Adrenal gland (tissue), 12 donors: ENCODE measurements around the gene ZNF814. TPM values are rescaled to one million over a fixed set of nuclear protein-coding genes. Genes with fewer than 3 reads are reported as not detected.

Source experiments
- DNase-seq, 7 donors: peaks; one replicate each; pipeline ENCODE4 v3.0.0-alpha.2; 2019 to 2020
- H3K27ac ChIP-seq, 5 donors: fragments of 200-600 bp; sonication (generic) in 4 of 5; 1 replicate in 3 of 5; 2 replicates in 2 of 5; pipeline versions ENCODE4 v1.5.1 to v1.8.0; 2016 to 2020; ENCODE audit warnings: mild to moderate bottlenecking in 1 of 5
- H3K27me3 ChIP-seq: fragments of 200-600 bp; 2 replicates; pipeline ENCODE4 v1.8.0; 2021
- H3K36me3 ChIP-seq, 2 donors: fragments of 200-600 bp; replicated peaks in 1 of 2; 1 replicate in 1 of 2; 2 replicates in 1 of 2; pipeline versions ENCODE4 v1.5.1 to v1.8.0; 2018 to 2022
- H3K4me1 ChIP-seq, 2 donors: fragments of 200-600 bp; replicated peaks in 1 of 2; 1 replicate in 1 of 2; 2 replicates in 1 of 2; pipeline versions ENCODE4 v1.5.1 to v1.8.0; 2018 to 2021
- H3K4me3 ChIP-seq, 4 donors: fragments of 200-600 bp; sonication (generic) in 3 of 4; one replicate each; pipeline ENCODE4 v1.5.1; 2016 to 2018
- H3K9me3 ChIP-seq, 3 donors: fragments of 200-600 bp; sonication (generic) in 1 of 3; replicated peaks in 1 of 3; 1 replicate in 2 of 3; 2 replicates in 1 of 3; pipeline versions ENCODE4 v1.5.1 to v1.8.0; 2016 to 2021
- POLR2A ChIP-seq, 2 donors: fragments of 450-650 bp; IDR thresholded peaks; one replicate each; pipeline ENCODE4 v1.6.1; 2017; ENCODE audit warnings: antibody characterized with exemption in 2 of 2, mild to moderate bottlenecking in 2 of 2, moderate library complexity in 1 of 2
- WGBS, 4 donors: extraction: QIAGEN DNeasy Blood & Tissue Kit in 2 of 4; methylation state at CpG; one replicate each; pipeline versions ENCODE4 v1.1.5 to v1.1.7; 2013 to 2017; 5-methylcytosine and 5-hydroxymethylcytosine counted together
- intact Hi-C, 2 donors: fragments of 100-400 bp; cut with DNase I; formaldehyde crosslinking; loops; one replicate each; pipeline versions ENCODE4 v1.14.1 to v1.15.0; 2022 to 2023
- polyA plus RNA-seq, 3 donors: library from polyadenylated mRNA; stranded (reverse); fragments of 200-250 nt in 2 of 3; fragments of 350-450 nt in 1 of 3; fragmentation: Illumina TruSeq in 1 of 3; extraction: RNeasy Lipid Tissue Mini Kit (QIAGEN cat#74804) in 1 of 3; gene quantifications; one replicate each; pipeline ENCODE4 v1.2.3, GENCODE V29; 2013 to 2014
- total RNA-seq, 9 donors: library from RNA; depleted of rRNA in 4 of 9; stranded (reverse); fragments of >200 nt in 4 of 9; fragments of 120-200 nt in 1 of 9; fragmentation: NEBNext Ultra II Directional in 1 of 9; extraction: Animal tissue kit (Norgen Biotek cat#: 25700) in 1 of 9; gene quantifications; one replicate each; pipeline versions ENCODE4 v1.1.0 to v1.2.4, GENCODE V29; 2013 to 2023
- TF ChIP-seq, protein P1 (sequence below), 6 experiments: fragments of 450-650 bp in 4 of 6; fragments of 200-600 bp in 2 of 6; sonication (generic) in 1 of 6; IDR thresholded peaks; 1 replicate in 5 of 6; 2 replicates in 1 of 6; pipeline versions ENCODE4 v1.5.1 to v1.8.0; 2016 to 2021; ENCODE audit warnings: antibody characterized with exemption in 6 of 6, mild to moderate bottlenecking in 2 of 6, moderate library complexity in 1 of 6
- donor health status: healthy with polysubstance abuse.
- donor health status: Bipolar disorder and iron deficiency.
- donor health status: DM: yes; HTN: yes; CAD: no.
- donor health status: DM: no; HTN: no; CAD: no.
- donor health status: DM: no; HTN: no; CAD: no.
- donor health status: DM: yes; HTN: yes; CAD: no.

ZNF814 gene
- total and polyA plus RNA-seq, 12 donors, result 8.1 to 37.6 (median 21.5) TPM

DNA sequence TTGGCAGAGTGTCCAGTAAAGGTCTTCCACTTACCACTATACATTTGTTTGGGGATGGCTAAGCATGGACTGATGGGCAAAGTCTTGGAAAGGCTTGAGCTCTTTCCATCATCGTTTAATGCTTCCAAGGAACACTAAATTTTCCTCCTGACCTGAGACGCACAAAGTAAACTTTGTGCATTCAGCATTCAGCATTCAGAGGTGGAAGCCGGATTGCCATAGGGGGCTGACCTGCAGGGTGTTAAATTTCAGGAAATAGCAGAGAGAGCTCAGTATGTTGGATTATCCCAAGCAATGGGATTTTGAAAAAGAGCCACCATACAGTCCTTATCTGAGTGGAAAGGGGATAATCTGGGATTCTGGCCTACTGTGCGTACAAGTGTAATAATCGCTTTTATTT lies 88.1 kb downstream of the ZNF814 start:
- Histone ChIP-seq H3K9me3 (no peaks in the 10 kb centered on the region), H3K4me1 (peaks cover 6 to 39% of the 10 kb centered on the region in 2 donors)

More for the DNA sequence above, 88.1 kb downstream of the ZNF814 start:
- H3K36me3 ChIP-seq, result no peaks in the 10 kb centered on the region
- no peak overlapping the region for H3K27ac ChIP-seq
- TF ChIP-seq, protein P1, sequence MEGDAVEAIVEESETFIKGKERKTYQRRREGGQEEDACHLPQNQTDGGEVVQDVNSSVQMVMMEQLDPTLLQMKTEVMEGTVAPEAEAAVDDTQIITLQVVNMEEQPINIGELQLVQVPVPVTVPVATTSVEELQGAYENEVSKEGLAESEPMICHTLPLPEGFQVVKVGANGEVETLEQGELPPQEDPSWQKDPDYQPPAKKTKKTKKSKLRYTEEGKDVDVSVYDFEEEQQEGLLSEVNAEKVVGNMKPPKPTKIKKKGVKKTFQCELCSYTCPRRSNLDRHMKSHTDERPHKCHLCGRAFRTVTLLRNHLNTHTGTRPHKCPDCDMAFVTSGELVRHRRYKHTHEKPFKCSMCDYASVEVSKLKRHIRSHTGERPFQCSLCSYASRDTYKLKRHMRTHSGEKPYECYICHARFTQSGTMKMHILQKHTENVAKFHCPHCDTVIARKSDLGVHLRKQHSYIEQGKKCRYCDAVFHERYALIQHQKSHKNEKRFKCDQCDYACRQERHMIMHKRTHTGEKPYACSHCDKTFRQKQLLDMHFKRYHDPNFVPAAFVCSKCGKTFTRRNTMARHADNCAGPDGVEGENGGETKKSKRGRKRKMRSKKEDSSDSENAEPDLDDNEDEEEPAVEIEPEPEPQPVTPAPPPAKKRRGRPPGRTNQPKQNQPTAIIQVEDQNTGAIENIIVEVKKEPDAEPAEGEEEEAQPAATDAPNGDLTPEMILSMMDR (IDR thresholded peaks at IDR 0.05), result no peak
- TF ChIP-seq POLR2A (IDR thresholded peaks at IDR 0.05), result no peak
- DNase-seq, result peak in 1 of 7 donors; percentile 4
- intact Hi-C loops, result no loop called here
- no peak overlapping the region for H3K4me3 ChIP-seq
- no peaks in the 10 kb centered on the region for H3K27me3 ChIP-seq
- 86 to 93% (median 89%) methylated on average over 4 to 5 of the region's 5 CpGs for WGBS, 4 donors

Other genes starting within 250 kb of the ZNF814 start
- under 1 TPM in 1 of 9 donors, not detected in 8; 0.14 TPM for gene ZSCAN4, start 220.1 kb downstream of the ZNF814 start, total RNA-seq
- under 1 TPM in 2 of 3 donors, not detected in 1; 0.07 to 0.16 TPM for gene ZSCAN4, start 220.1 kb downstream of the ZNF814 start, polyA plus RNA-seq
- 10 to 100 TPM in 1 of 9 donors, 1 to 10 TPM in 8; 4.8 to 10.8 (median 7.3) TPM for gene ZNF551, start 207.1 kb downstream of the ZNF814 start, total RNA-seq
- gene ZNF551, start 207.1 kb downstream of the ZNF814 start, polyA plus RNA-seq, result 1 to 10 TPM in 1 of 3 donors, under 1 TPM in 2; 0.88 to 4.1 (median 0.91) TPM
- gene ZNF154, start 179.8 kb downstream of the ZNF814 start, total RNA-seq, result 10 to 100 TPM in 2 of 9 donors, 1 to 10 TPM in 7; 2.1 to 13.1 (median 7.2) TPM
- 10 to 100 TPM in 1 of 3 donors, 1 to 10 TPM in 2; 5.1 to 11.7 (median 5.6) TPM for gene ZNF154, start 179.8 kb downstream of the ZNF814 start, polyA plus RNA-seq
- 10 to 100 TPM in 5 of 9 donors, 1 to 10 TPM in 4; 8.8 to 22.6 (median 11.0) TPM for gene ZNF671, start 161.4 kb downstream of the ZNF814 start, total RNA-seq
- 10 to 100 TPM in 1 of 3 donors, 1 to 10 TPM in 2; 8.6 to 13.0 (median 8.6) TPM for gene ZNF671, start 161.4 kb downstream of the ZNF814 start, polyA plus RNA-seq
- 10 to 100 TPM in 8 of 9 donors, 1 to 10 TPM in 1; 9.9 to 26.3 (median 15.4) TPM for gene ZNF776, start 142.2 kb downstream of the ZNF814 start, total RNA-seq
- 10 to 100 TPM in 1 of 3 donors, 1 to 10 TPM in 2; 2.2 to 13.9 (median 6.0) TPM for gene ZNF776, start 142.2 kb downstream of the ZNF814 start, polyA plus RNA-seq
- 10 to 100 TPM in 8 of 9 donors, 1 to 10 TPM in 1; 5.1 to 19.0 (median 15.7) TPM for gene ZNF586, start 119.4 kb downstream of the ZNF814 start, total RNA-seq
- gene ZNF586, start 119.4 kb downstream of the ZNF814 start, polyA plus RNA-seq, result 1 to 10 TPM; 3.6 to 7.0 (median 5.4) TPM
- 10 to 100 TPM in 1 of 9 donors, 1 to 10 TPM in 7, under 1 TPM in 1; 0.66 to 10.5 (median 5.4) TPM for gene ZNF552, start 74.1 kb downstream of the ZNF814 start, total RNA-seq
- 1 to 10 TPM; 3.2 to 3.9 (median 3.5) TPM for gene ZNF552, start 74.1 kb downstream of the ZNF814 start, polyA plus RNA-seq
- 10 to 100 TPM in 5 of 9 donors, 1 to 10 TPM in 4; 5.0 to 20.1 (median 10.5) TPM for gene ZNF587B, start 58.7 kb downstream of the ZNF814 start, total RNA-seq
- gene ZNF587B, start 58.7 kb downstream of the ZNF814 start, polyA plus RNA-seq, result 1 to 10 TPM; 3.1 to 7.9 (median 7.4) TPM
- 10 to 100 TPM; 10.6 to 38.6 (median 22.2) TPM for gene ZNF587, start 39.2 kb downstream of the ZNF814 start, total RNA-seq
- 10 to 100 TPM in 2 of 3 donors, 1 to 10 TPM in 1; 6.2 to 72.0 (median 23.0) TPM for gene ZNF587, start 39.2 kb downstream of the ZNF814 start, polyA plus RNA-seq
- 10 to 100 TPM in 7 of 9 donors, 1 to 10 TPM in 2; 5.8 to 20.8 (median 16.3) TPM for gene ZNF417, start 27.6 kb upstream of the ZNF814 start, total RNA-seq
- 1 to 10 TPM; 1.8 to 9.0 (median 6.8) TPM for gene ZNF417, start 27.6 kb upstream of the ZNF814 start, polyA plus RNA-seq
- 1 to 10 TPM in 8 of 9 donors, under 1 TPM in 1; 0.42 to 9.0 (median 4.6) TPM for gene ZNF418, start 46.4 kb upstream of the ZNF814 start, total RNA-seq
- gene ZNF418, start 46.4 kb upstream of the ZNF814 start, polyA plus RNA-seq, result 1 to 10 TPM; 3.8 to 6.7 (median 4.5) TPM
- 1 to 10 TPM; 2.4 to 6.6 (median 5.6) TPM for gene ZNF256, start 58.7 kb upstream of the ZNF814 start, total RNA-seq
- gene ZNF256, start 58.7 kb upstream of the ZNF814 start, polyA plus RNA-seq, result 1 to 10 TPM; 3.5 to 4.9 (median 3.5) TPM
- gene C19orf18, start 85.5 kb upstream of the ZNF814 start, total RNA-seq, result 1 to 10 TPM in 4 of 9 donors, under 1 TPM in 2, not detected in 3; 0.41 to 2.0 (median 1.1) TPM
- gene C19orf18, start 85.5 kb upstream of the ZNF814 start, polyA plus RNA-seq, result 10 to 100 TPM in 1 of 3 donors, 1 to 10 TPM in 2; 1.2 to 13.8 (median 4.1) TPM
- gene ZNF606, start 113.8 kb upstream of the ZNF814 start, total RNA-seq, result 10 to 100 TPM; 10.9 to 27.1 (median 20.9) TPM
- 10 to 100 TPM in 1 of 3 donors, 1 to 10 TPM in 2; 5.9 to 13.3 (median 8.8) TPM for gene ZNF606, start 113.8 kb upstream of the ZNF814 start, polyA plus RNA-seq
- gene ZSCAN1, start 145.0 kb upstream of the ZNF814 start, total RNA-seq, result 1 to 10 TPM in 1 of 9 donors, under 1 TPM in 3, not detected in 5; 0.25 to 1.8 (median 0.76) TPM
- gene ZSCAN1, start 145.0 kb upstream of the ZNF814 start, polyA plus RNA-seq, result 1 to 10 TPM in 2 of 3 donors, under 1 TPM in 1; 0.13 to 4.3 (median 1.8) TPM
- gene ZNF135, start 170.2 kb upstream of the ZNF814 start, total RNA-seq, result 1 to 10 TPM; 1.2 to 6.5 (median 3.6) TPM
- gene ZNF135, start 170.2 kb upstream of the ZNF814 start, polyA plus RNA-seq, result 10 to 100 TPM in 1 of 3 donors, 1 to 10 TPM in 2; 5.4 to 15.1 (median 6.9) TPM
- gene ZSCAN18, start 209.2 kb upstream of the ZNF814 start, total RNA-seq, result 10 to 100 TPM; 37.7 to 81.2 (median 61.5) TPM
- gene ZSCAN18, start 209.2 kb upstream of the ZNF814 start, polyA plus RNA-seq, result 10 to 100 TPM; 18.7 to 63.9 (median 62.9) TPM